ENCODE results near the gene EHD4.

The EHD4 gene

DNA sequence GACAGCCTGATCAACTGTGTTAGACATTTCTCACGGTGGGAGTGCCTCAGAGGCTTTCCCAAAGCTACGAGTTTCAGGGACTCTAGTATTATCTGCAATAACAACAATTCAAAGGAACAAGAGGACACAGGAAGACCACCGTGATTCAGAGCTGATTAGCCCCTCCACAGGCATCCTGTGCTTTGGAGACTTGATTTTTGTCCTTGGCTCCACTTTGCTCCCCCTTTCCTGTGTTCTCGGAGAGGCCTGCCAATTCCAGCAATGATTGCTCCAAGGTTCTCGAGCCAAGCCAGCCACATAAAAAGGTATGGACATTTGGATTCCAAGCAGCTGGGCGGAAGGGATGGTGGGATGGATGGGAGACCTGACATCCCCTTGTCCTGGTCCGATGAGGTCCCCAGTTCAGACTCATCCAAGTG lies 14.3 kb downstream of the EHD4 start:
- TF ChIP-seq EZH2phosphoT487 (IDR thresholded peaks at IDR 0.05; ENCODE audit: low read depth), result no peak
- TF ChIP-seq, protein P1, sequence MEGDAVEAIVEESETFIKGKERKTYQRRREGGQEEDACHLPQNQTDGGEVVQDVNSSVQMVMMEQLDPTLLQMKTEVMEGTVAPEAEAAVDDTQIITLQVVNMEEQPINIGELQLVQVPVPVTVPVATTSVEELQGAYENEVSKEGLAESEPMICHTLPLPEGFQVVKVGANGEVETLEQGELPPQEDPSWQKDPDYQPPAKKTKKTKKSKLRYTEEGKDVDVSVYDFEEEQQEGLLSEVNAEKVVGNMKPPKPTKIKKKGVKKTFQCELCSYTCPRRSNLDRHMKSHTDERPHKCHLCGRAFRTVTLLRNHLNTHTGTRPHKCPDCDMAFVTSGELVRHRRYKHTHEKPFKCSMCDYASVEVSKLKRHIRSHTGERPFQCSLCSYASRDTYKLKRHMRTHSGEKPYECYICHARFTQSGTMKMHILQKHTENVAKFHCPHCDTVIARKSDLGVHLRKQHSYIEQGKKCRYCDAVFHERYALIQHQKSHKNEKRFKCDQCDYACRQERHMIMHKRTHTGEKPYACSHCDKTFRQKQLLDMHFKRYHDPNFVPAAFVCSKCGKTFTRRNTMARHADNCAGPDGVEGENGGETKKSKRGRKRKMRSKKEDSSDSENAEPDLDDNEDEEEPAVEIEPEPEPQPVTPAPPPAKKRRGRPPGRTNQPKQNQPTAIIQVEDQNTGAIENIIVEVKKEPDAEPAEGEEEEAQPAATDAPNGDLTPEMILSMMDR (IDR thresholded peaks at IDR 0.05; ENCODE audit: low read depth, low read length), result no peak
- Histone ChIP-seq H3K9me3 (ENCODE audit: insufficient read depth, low read length) (no peaks in the 10 kb centered on the region), H3K27ac (ENCODE audit: low read length) (no peak overlapping the region), H3K4me1 (ENCODE audit: low read length) (0 out of 2 replicates have a peak, but pooled peaks cover 4% of the 10 kb centered on the region), H3K36me3 (replicated peaks; ENCODE audit: low read depth, low read length) (peaks cover 20% of the 10 kb centered on the region), H3K79me2 (ENCODE audit: low read length) (peaks cover 24% of the 10 kb centered on the region), H3K9ac (ENCODE audit: low read length) (no peak overlapping the region), H2AFZ (ENCODE audit: low read depth, low read length) (no peak overlapping the region), H4K20me1 (ENCODE audit: insufficient read depth, low read length) (peaks cover 22% of the 10 kb centered on the region; the same call in 1 of the 2 replicates), H3K4me2 (ENCODE audit: low read length) (no peak overlapping the region), H3K27me3 (ENCODE audit: low read depth, low read length) (no peaks in the 10 kb centered on the region), H3K4me3 (ENCODE audit: low read length) (no peak overlapping the region)

DNA sequence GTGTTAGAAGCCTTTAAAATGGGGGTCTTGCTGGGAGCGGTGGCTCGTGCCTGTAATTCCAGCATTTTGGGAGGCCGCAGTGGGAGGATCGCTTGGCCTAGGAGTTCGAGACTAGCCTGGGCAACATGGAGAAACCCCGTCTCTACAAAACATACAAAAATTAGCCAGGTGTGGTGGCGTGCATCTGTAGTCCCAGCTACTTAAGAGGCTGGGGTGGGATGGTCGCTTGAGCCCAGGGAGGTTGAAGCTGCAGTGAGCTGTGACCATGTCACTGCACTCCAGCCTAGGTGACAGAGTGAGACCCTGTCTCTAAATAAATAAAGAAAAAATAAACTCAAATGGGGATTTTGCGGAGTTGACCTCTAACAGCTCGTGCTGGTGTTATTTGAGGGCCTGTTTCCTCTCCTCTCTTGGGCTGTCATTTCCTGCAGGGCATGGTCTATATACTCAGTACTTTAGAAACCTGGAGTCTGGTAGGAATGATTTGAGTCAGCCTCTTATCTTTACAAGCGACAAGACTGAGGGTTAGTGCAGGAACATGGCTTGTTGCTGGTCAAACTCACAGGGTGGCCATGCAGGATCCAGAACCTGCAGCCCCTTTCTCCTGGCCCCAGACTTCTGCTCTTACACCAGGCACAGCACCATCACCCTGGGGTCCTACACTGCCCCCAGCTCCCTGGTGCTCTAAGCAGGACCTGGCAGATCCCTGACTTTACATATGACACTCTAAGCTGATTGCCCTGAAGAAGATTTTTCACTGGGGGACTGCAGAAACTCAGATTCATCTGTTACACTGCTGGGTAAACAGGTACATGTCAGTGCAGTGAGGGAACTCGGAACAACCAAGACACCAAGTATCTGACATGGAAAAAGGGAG lies 15.1 kb downstream of the EHD4 start:
- H2AFZ ChIP-seq (ENCODE audit: low read depth, low read length), result no peak overlapping the region
- H3K4me2 ChIP-seq (ENCODE audit: low read length), result no peak overlapping the region
- TF ChIP-seq, protein P1 (IDR thresholded peaks at IDR 0.05; ENCODE audit: low read depth, low read length), result no peak
- no peak for TF ChIP-seq EZH2phosphoT487 (IDR thresholded peaks at IDR 0.05; ENCODE audit: low read depth)
- H4K20me1 ChIP-seq (ENCODE audit: insufficient read depth, low read length), result peaks cover 22% of the 10 kb centered on the region; the same call in 1 of the 2 replicates
- H3K27ac ChIP-seq (ENCODE audit: low read length), result no peak overlapping the region
- no peak overlapping the region for H3K9ac ChIP-seq (ENCODE audit: low read length)
- H3K27me3 ChIP-seq (ENCODE audit: low read depth, low read length), result no peaks in the 10 kb centered on the region
- H3K4me1 ChIP-seq (ENCODE audit: low read length), result 0 out of 2 replicates have a peak, but pooled peaks cover 4% of the 10 kb centered on the region
- peaks cover 23% of the 10 kb centered on the region for H3K36me3 ChIP-seq (replicated peaks; ENCODE audit: low read depth, low read length)
- H3K4me3 ChIP-seq (ENCODE audit: low read length), result no peak overlapping the region
- peaks cover 24% of the 10 kb centered on the region for H3K79me2 ChIP-seq (ENCODE audit: low read length)
- no peaks in the 10 kb centered on the region for H3K9me3 ChIP-seq (ENCODE audit: insufficient read depth, low read length)

- no peak overlapping the region for H3K9ac ChIP-seq (ENCODE audit: low read length)
- no peaks in the 10 kb centered on the region for H3K9me3 ChIP-seq (ENCODE audit: insufficient read depth, low read length)
- no peak overlapping the region for H2AFZ ChIP-seq (ENCODE audit: low read depth, low read length)
- no peak overlapping the region for H3K4me2 ChIP-seq (ENCODE audit: low read length)
- TF ChIP-seq, protein P1 (IDR thresholded peaks at IDR 0.05; ENCODE audit: low read depth, low read length), result no peak
- no peak for TF ChIP-seq EZH2phosphoT487 (IDR thresholded peaks at IDR 0.05; ENCODE audit: low read depth)
- H3K4me3 ChIP-seq (ENCODE audit: low read length), result no peak overlapping the region
- H3K79me2 ChIP-seq (ENCODE audit: low read length), result peaks cover 20% of the 10 kb centered on the region
- 0 out of 2 replicates have a peak, but pooled peaks cover 4% of the 10 kb centered on the region for H3K4me1 ChIP-seq (ENCODE audit: low read length)
- no peaks in the 10 kb centered on the region for H3K27me3 ChIP-seq (ENCODE audit: low read depth, low read length)
- H3K36me3 ChIP-seq (replicated peaks; ENCODE audit: low read depth, low read length), result peaks cover 17% of the 10 kb centered on the region
- H3K27ac ChIP-seq (ENCODE audit: low read length), result no peak overlapping the region
- H4K20me1 ChIP-seq (ENCODE audit: insufficient read depth, low read length), result peaks cover 22% of the 10 kb centered on the region; the same call in 1 of the 2 replicates
Measured at GRCh38 chr15:41955807-41956525, 16.4 kb downstream of the EHD4 start.

GRCh38 chr15:41955100-41955499 lies 17.3 kb downstream of the EHD4 start:
- Histone ChIP-seq H3K4me2 (ENCODE audit: low read length) (no peak overlapping the region), H3K36me3 (replicated peaks; ENCODE audit: low read depth, low read length) (peaks cover 17% of the 10 kb centered on the region), H4K20me1 (ENCODE audit: insufficient read depth, low read length) (peaks cover 22% of the 10 kb centered on the region; the same call in 1 of the 2 replicates), H2AFZ (ENCODE audit: low read depth, low read length) (no peak overlapping the region), H3K9ac (ENCODE audit: low read length) (no peak overlapping the region), H3K4me3 (ENCODE audit: low read length) (no peak overlapping the region), H3K27ac (ENCODE audit: low read length) (no peak overlapping the region), H3K79me2 (ENCODE audit: low read length) (peaks cover 15% of the 10 kb centered on the region), H3K9me3 (ENCODE audit: insufficient read depth, low read length) (no peaks in the 10 kb centered on the region), H3K4me1 (ENCODE audit: low read length) (0 out of 2 replicates have a peak, but pooled peaks cover 4% of the 10 kb centered on the region), H3K27me3 (ENCODE audit: low read depth, low read length) (no peaks in the 10 kb centered on the region)
- TF ChIP-seq EZH2phosphoT487 (IDR thresholded peaks at IDR 0.05; ENCODE audit: low read depth), result no peak
- TF ChIP-seq, protein P1 (IDR thresholded peaks at IDR 0.05; ENCODE audit: low read depth, low read length), result no peak
